Measurements from ENCODE around the gene BAHCC1. TPM values are rescaled to one million over a fixed set of nuclear protein-coding genes. Genes with fewer than 3 reads are reported as not detected.

BAHCC1 gene
- total RNA-seq, 1 experiment from 2014 or later: 0.17 TPM

GRCh38 chr17:81376946-81377714 is 18.1 kb upstream of the BAHCC1 start:
- Mint-ChIP-seq H3K27ac (ENCODE audit: unreplicated experiment) (no peak overlapping the region), H3K4me1 (ENCODE audit: low read depth, unreplicated experiment) (no peaks in the 10 kb centered on the region), H3K4me3 (ENCODE audit: low read depth, unreplicated experiment) (no peak overlapping the region), H3K9me3 (ENCODE audit: low read depth, unreplicated experiment) (no peaks in the 10 kb centered on the region), H3K36me3 (ENCODE audit: insufficient read depth, unreplicated experiment) (peaks cover 2% of the 10 kb centered on the region), H3K27me3 (ENCODE audit: unreplicated experiment) (peaks cover 48% of the 10 kb centered on the region)
- CTCF ChIA-PET: no interaction called here
- TF ChIP-seq CTCF (IDR thresholded peaks at IDR 0.05; ENCODE audit: unreplicated experiment): no peak
- intact Hi-C loops (cut with micrococcal nuclease; ENCODE audit: unreplicated experiment): no loop called here
- BruUV-seq (replicated peaks): no TSS peak
- no peak for DNase-seq

- CTCF ChIA-PET: interaction anchor here (0.6 to 1.2 kb wide), 3 partner anchors 14 to 447 kb away, joined by 3 read pairs; no protein-coding TSS in a partner anchor
- Mint-ChIP-seq H3K4me3 (ENCODE audit: low read depth, unreplicated experiment) (no peak overlapping the region), H3K4me1 (ENCODE audit: low read depth, unreplicated experiment) (no peaks in the 10 kb centered on the region), H3K27ac (ENCODE audit: unreplicated experiment) (no peak overlapping the region), H3K9me3 (ENCODE audit: low read depth, unreplicated experiment) (no peaks in the 10 kb centered on the region), H3K27me3 (ENCODE audit: unreplicated experiment) (peaks cover 40% of the 10 kb centered on the region), H3K36me3 (ENCODE audit: insufficient read depth, unreplicated experiment) (peaks cover 5% of the 10 kb centered on the region)
- DNase-seq: no peak
- no peak for TF ChIP-seq CTCF (IDR thresholded peaks at IDR 0.05; ENCODE audit: unreplicated experiment)
- intact Hi-C loops (cut with micrococcal nuclease; ENCODE audit: unreplicated experiment): no loop called here
- BruUV-seq (replicated peaks): no TSS peak
Observed at GRCh38 chr17:81378941-81379511, 16.2 kb upstream of the BAHCC1 start.

GRCh38 chr17:81379523-81379942 is 15.7 kb upstream of the BAHCC1 start:
- no peak for TF ChIP-seq CTCF (IDR thresholded peaks at IDR 0.05; ENCODE audit: unreplicated experiment)
- intact Hi-C loops (cut with micrococcal nuclease; ENCODE audit: unreplicated experiment): no loop called here
- peaks cover 42% of the 10 kb centered on the region for H3K27me3 Mint-ChIP-seq (ENCODE audit: unreplicated experiment)
- no peaks in the 10 kb centered on the region for H3K9me3 Mint-ChIP-seq (ENCODE audit: low read depth, unreplicated experiment)
- H3K4me3 Mint-ChIP-seq (ENCODE audit: low read depth, unreplicated experiment): no peak overlapping the region
- no peaks in the 10 kb centered on the region for H3K4me1 Mint-ChIP-seq (ENCODE audit: low read depth, unreplicated experiment)
- no peak overlapping the region for H3K27ac Mint-ChIP-seq (ENCODE audit: unreplicated experiment)
- CTCF ChIA-PET: interaction anchor here (0.6 to 1.2 kb wide), 3 partner anchors 14 to 446 kb away, joined by 3 read pairs; no protein-coding TSS in a partner anchor
- no TSS peak for BruUV-seq (replicated peaks)
- peak; percentile 73 for DNase-seq
- peaks cover 5% of the 10 kb centered on the region for H3K36me3 Mint-ChIP-seq (ENCODE audit: insufficient read depth, unreplicated experiment)

- no TSS peak for BruUV-seq (replicated peaks)
- intact Hi-C loops (cut with micrococcal nuclease; ENCODE audit: unreplicated experiment): no loop called here
- CTCF ChIA-PET: interaction anchor here (1.1 to 1.2 kb wide), 2 partner anchors 15 to 105 kb away, joined by 3 read pairs; no protein-coding TSS in a partner anchor
- no peak overlapping the region for H3K4me3 Mint-ChIP-seq (ENCODE audit: low read depth, unreplicated experiment)
- H3K27ac Mint-ChIP-seq (ENCODE audit: unreplicated experiment): no peak overlapping the region
- H3K36me3 Mint-ChIP-seq (ENCODE audit: insufficient read depth, unreplicated experiment): peaks cover 10% of the 10 kb centered on the region
- H3K27me3 Mint-ChIP-seq (ENCODE audit: unreplicated experiment): peaks cover 44% of the 10 kb centered on the region
- DNase-seq: no peak
- H3K4me1 Mint-ChIP-seq (ENCODE audit: low read depth, unreplicated experiment): no peaks in the 10 kb centered on the region
- no peak for TF ChIP-seq CTCF (IDR thresholded peaks at IDR 0.05; ENCODE audit: unreplicated experiment)
- no peaks in the 10 kb centered on the region for H3K9me3 Mint-ChIP-seq (ENCODE audit: low read depth, unreplicated experiment)
Observed at GRCh38 chr17:81380131-81380530, 15.1 kb upstream of the BAHCC1 start.

Measured in Calu3 (cell line).